ENCODE results near the gene ZFP14.

DNA sequence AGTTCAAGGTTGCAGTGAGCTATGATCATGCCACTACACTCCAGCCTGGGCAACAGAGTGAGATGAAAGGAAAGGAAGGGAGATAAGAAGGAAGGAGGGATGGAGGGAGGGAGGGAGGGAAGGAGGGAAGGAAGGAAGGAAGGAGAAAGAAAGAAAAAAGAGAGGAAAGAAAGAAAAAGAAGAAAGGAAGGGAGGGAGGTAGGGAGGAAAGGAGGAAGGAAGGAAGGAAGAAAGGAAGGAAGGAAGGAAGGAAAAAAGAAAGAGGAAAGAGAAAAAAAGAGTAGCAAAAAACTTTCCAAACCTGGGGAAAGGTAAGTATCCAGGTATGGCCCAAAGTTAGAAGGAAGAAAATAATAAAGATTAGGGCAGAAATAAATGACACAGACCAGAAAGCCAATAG lies 7.1 kb downstream of the ZFP14 start:
- TF ChIP-seq, protein P1, sequence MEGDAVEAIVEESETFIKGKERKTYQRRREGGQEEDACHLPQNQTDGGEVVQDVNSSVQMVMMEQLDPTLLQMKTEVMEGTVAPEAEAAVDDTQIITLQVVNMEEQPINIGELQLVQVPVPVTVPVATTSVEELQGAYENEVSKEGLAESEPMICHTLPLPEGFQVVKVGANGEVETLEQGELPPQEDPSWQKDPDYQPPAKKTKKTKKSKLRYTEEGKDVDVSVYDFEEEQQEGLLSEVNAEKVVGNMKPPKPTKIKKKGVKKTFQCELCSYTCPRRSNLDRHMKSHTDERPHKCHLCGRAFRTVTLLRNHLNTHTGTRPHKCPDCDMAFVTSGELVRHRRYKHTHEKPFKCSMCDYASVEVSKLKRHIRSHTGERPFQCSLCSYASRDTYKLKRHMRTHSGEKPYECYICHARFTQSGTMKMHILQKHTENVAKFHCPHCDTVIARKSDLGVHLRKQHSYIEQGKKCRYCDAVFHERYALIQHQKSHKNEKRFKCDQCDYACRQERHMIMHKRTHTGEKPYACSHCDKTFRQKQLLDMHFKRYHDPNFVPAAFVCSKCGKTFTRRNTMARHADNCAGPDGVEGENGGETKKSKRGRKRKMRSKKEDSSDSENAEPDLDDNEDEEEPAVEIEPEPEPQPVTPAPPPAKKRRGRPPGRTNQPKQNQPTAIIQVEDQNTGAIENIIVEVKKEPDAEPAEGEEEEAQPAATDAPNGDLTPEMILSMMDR (conservative IDR thresholded peaks at IDR 0.05; ENCODE audit: low read depth, low read length) = no peak
- no peak for TF ChIP-seq EZH2 (IDR thresholded peaks at IDR 0.05; ENCODE audit: borderline replicate concordance, low read depth, low read length, poor library complexity, severe bottlenecking)

Data from A673 (cell line).